ENCODE data around the gene LEPROT.
"Not testable (repeated sequence)": the region's sequence is repeated elsewhere in the genome, so short reads cannot be mapped to it uniquely, and the experiment has no call there.

LEPROT gene

DNA sequence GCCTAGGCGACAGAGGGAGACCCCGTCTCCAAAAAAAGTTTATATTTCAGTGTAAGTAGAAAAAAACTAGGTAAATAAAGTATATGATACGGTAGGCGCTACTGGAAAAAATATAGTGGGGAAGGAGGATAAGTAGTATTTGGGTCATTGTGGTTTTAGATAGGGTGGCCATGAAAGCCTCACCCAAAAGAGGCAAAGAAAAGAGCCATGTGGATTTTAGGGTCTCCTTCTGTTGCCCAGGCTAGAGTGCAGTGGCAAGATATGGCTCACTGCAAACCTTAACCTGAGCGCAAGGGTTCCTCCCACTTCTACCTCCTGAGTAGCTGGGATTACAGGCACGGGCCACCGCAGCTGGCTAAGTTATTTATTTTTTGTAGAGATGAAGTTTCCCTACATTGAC lies 17.1 kb downstream of the LEPROT start:
- no peak for DNase-seq (ENCODE audit: low read depth in 1 of 2, low spot score in 1 of 2)

GRCh38 chr1:65440322-65440900 lies 19.9 kb downstream of the LEPROT start:
- DNase-seq (ENCODE audit: low read depth in 1 of 2, low spot score in 1 of 2), result no peak

- no peak for DNase-seq (ENCODE audit: low read depth in 1 of 2, low spot score in 1 of 2)
These were observed 20.4 kb downstream of the LEPROT start for GRCh38 chr1:65440915-65441314.

DNA sequence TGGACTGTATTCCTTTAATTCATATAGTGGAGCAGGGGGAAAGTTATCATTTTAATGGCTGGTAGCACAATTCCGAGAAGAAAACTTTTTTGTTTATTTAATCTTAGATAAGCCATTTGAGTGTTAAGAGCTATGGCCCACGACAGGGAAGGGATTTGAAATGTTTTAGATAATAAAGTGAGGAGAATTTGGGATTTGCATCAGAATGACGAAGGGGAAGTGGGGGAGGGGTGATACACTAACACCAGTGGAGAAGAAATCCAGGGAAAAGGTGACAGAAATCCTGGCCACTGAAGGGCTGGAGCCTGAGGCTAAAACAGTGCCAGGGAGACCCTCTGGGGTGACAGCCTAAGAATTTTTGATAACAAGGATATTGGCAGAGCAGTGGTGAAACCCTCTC lies 21.0 kb downstream of the LEPROT start:
- no peak for DNase-seq (ENCODE audit: low read depth in 1 of 2, low spot score in 1 of 2)

GRCh38 chr1:65442442-65442841 lies 22.0 kb downstream of the LEPROT start:
- no peak for DNase-seq (ENCODE audit: low read depth in 1 of 2, low spot score in 1 of 2)

GRCh38 chr1:65443647-65444046 lies 23.2 kb downstream of the LEPROT start:
- no peak for DNase-seq (ENCODE audit: low read depth in 1 of 2, low spot score in 1 of 2)

DNA sequence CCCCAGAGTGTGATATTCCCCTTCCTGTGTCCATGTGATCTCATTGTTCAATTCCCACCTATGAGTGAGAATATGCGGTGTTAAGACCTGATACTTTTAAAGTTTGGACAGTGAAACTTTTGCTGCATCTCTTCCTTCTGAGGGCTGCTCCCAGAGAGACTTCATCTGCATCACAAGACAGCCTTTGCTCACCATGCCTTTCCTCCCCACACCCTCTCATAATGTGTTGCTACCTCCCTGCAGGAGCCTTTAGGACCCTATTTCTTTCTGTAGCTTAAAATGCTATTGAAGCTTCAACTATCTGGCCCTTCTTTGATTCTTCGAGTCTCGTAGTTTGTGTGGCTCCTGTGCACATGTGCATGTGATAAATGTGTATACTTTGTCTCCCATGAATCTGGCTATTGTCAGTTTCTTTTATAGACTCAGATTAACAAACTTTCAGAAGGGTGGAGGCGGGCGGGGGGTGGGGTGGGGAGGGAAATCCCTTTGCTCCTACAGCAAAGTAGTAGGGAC lies 23.7 kb downstream of the LEPROT start:
- no peak for DNase-seq (ENCODE audit: low read depth in 1 of 2, low spot score in 1 of 2)

- no peak for DNase-seq (ENCODE audit: low read depth in 1 of 2, low spot score in 1 of 2)
These were observed 25.4 kb downstream of the LEPROT start for GRCh38 chr1:65445837-65446236.

GRCh38 chr1:65449214-65449823 lies 28.9 kb downstream of the LEPROT start:
- no peak for DNase-seq (ENCODE audit: low read depth in 1 of 2, low spot score in 1 of 2)

DNA sequence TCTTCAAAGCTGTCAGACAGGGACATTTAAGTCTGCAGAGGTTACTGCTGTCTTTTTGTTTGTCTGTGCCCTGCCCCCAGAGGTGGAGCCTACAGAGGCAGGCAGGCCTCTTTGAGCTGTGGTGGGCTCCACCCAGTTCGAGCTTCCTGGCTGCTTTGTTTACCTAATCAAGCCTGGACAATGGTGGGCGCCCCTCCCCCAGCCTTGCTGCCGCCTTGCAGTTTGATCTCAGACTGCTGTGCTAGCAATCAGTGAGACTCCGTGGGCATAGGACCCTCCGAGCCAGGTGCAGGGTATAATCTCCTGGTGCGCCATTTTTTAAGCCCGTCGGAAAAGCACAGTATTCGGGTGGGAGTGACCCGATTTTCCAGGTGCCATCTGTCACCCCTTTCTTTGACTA lies 35.2 kb downstream of the LEPROT start:
- not testable (repeated sequence) for DNase-seq (ENCODE audit: low read depth in 1 of 2, low spot score in 1 of 2)

DNA sequence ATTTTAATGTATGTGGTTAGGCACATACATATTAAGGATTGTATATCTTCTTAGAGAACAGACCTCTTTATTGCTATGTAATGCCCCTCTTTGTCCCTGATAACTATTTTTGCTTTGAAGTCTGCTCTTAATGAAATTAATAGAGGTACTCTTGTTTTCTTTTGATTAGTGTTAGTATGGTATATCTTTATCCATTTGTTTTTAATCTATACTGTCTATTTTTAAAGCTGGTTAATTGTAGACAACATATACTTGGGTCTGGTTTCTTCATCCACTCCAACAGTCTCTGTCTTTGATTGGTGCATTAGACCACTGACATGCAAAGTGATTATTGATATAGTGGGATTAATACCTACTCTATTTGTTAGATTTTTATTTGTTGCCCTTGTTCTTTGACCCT lies 36.0 kb downstream of the LEPROT start:
- no peak for DNase-seq (ENCODE audit: low read depth in 1 of 2, low spot score in 1 of 2)

DNA sequence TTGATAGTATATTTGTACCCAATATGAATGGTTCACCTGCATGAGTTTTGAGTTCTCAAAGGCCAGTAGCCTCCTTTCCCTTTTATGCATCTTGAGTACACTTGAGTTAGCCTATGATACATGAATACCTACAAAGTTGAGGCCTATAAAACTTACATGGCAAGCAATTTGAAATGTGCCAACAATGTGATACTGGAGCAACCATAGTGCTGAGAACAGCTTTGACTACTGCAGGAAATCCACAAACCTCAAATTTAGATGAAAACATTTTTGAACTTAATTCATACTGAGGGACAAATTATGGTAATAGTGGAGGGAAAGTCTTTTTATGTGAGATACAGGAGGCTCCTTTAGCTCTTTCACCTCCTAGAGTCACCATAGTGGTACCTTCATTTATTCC lies 37.4 kb downstream of the LEPROT start:
- no peak for DNase-seq (ENCODE audit: low read depth in 1 of 2, low spot score in 1 of 2)

GRCh38 chr1:65458730-65459396 lies 38.4 kb downstream of the LEPROT start:
- no peak for DNase-seq (ENCODE audit: low read depth in 1 of 2, low spot score in 1 of 2)

GRCh38 chr1:65459397-65459768 lies 38.9 kb downstream of the LEPROT start:
- no peak for DNase-seq (ENCODE audit: low read depth in 1 of 2, low spot score in 1 of 2)

DNA sequence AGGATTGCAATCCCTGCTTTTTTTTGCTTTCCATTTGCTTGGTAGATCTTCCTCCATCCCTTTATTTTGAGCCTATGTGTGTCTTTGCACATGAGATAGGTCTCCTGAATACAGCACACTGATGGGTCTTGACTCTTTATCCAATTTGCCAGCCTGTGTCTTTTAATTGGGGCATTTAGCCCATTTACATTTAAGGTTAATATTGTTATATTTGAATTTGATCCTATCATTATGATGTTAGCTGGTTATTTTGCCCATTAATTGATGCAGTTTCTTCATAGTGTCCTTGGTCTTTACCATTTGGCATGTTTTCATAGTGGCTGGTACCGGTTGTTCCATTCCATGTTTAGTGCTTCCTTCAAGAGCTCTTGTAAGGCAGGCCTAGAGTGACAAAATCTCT lies 45.4 kb downstream of the LEPROT start:
- DNase-seq (ENCODE audit: low read depth in 1 of 2, low spot score in 1 of 2), result not testable (repeated sequence)

GRCh38 chr1:65467536-65467935 lies 47.1 kb downstream of the LEPROT start:
- no peak for DNase-seq (ENCODE audit: low read depth in 1 of 2, low spot score in 1 of 2)

GRCh38 chr1:65469126-65469888 lies 48.8 kb downstream of the LEPROT start:
- DNase-seq (ENCODE audit: low read depth in 1 of 2, low spot score in 1 of 2), result no peak

GRCh38 chr1:65469889-65470340 lies 49.4 kb downstream of the LEPROT start:
- no peak for DNase-seq (ENCODE audit: low read depth in 1 of 2, low spot score in 1 of 2)

DNA sequence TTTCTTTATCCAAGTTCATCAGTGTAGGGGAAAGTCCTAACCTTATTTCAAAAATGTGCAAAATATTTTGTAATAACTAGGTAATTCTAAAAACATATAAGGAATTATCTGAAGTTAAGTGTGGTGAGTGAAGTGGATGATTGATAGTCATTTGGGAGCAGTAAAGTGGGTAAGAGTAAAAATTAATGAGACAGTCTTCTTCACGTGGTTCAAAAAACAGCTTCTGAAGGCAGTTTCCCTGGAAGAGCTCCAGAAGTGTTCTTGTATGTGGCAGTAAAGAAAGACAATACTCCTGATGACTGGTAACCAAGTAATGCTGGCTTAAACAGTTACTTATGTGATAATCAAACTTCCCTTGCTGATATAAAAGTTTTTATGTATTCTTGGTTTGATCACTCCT lies 50.3 kb downstream of the LEPROT start:
- no peak for DNase-seq (ENCODE audit: low read depth in 1 of 2, low spot score in 1 of 2)

- DNase-seq (ENCODE audit: low read depth in 1 of 2, low spot score in 1 of 2), result no peak
These were observed 50.9 kb downstream of the LEPROT start for GRCh38 chr1:65471213-65471833.

- DNase-seq (ENCODE audit: low read depth in 1 of 2, low spot score in 1 of 2), result no peak
These were observed 51.4 kb downstream of the LEPROT start for GRCh38 chr1:65471861-65472332.

Measured in activated T-helper 1 cell treated with anti-CD3 and anti-CD28 coated beads, Interleukin-2, amount 50 U/mL, for 16 hours (primary cell).